RWPE2 (cell line): ENCODE results near the gene CHMP5.
A peak's percentile ranks its signal among the peaks of the same experiment; 100 is the strongest.

Experiments
- ATAC-seq: fragments of 200-7000 bp; cut with Tn5 transposase; 3 replicates; pipeline ENCODE4 v1.9.1; 2021; ENCODE audit warnings: low read depth
- DNase-seq: peaks from one replicate; pipeline ENCODE4 v3.0.0-alpha.2; 2020; ENCODE audit warnings: low spot score
- H3K27ac ChIP-seq: fragments of 450-650 bp; 2 replicates; pipeline ENCODE4 v1.5.1; 2017; ENCODE audit warnings: mild to moderate bottlenecking; ENCODE audit not compliant: poor library complexity, severe bottlenecking
- H3K27me3 ChIP-seq: fragments of 250-450 bp; sonication (Bioruptor Pico); 2 replicates; pipeline ENCODE4 v1.5.1; 2021; ENCODE audit warnings: mild to moderate bottlenecking, moderate library complexity; ENCODE audit not compliant: insufficient read depth, poor library complexity, severe bottlenecking
- H3K36me3 ChIP-seq: fragments of 250-450 bp; sonication (Bioruptor Pico); 2 replicates; pipeline ENCODE4 v1.5.1; 2020; ENCODE audit warnings: low read depth, mild to moderate bottlenecking, moderate library complexity
- H3K4me1 ChIP-seq: fragments of 250-450 bp; sonication (Bioruptor Pico); 2 replicates; pipeline ENCODE4 v1.5.1; 2021; ENCODE audit warnings: mild to moderate bottlenecking, moderate library complexity; ENCODE audit not compliant: insufficient read depth, poor library complexity, severe bottlenecking
- H3K4me3 ChIP-seq: fragments of 250-450 bp; sonication (Bioruptor Pico); 2 replicates; pipeline ENCODE4 v1.5.1; 2021; ENCODE audit warnings: mild to moderate bottlenecking, moderate library complexity; ENCODE audit not compliant: severe bottlenecking
- H3K9me3 ChIP-seq: fragments of 250-450 bp; sonication (Bioruptor Pico); 2 replicates; pipeline ENCODE4 v1.5.1; 2021; ENCODE audit warnings: mild to moderate bottlenecking, moderate library complexity; ENCODE audit not compliant: severe bottlenecking
- TF ChIP-seq, protein P1 (sequence below): fragments of 450-650 bp; IDR thresholded peaks from one replicate; pipeline ENCODE4 v1.5.1; 2017; ENCODE audit warnings: mild to moderate bottlenecking, moderate library complexity; ENCODE audit not compliant: poor library complexity, severe bottlenecking

Gene CHMP5

GRCh38 chr9:33233626-33234342 is 31.1 kb upstream of the CHMP5 start:
- peaks cover 50% of the 10 kb centered on the region for H3K4me1 ChIP-seq
- peak; percentile 99 for DNase-seq
- H3K27ac ChIP-seq: peak overlapping the region; percentile 79
- ATAC-seq: peak; percentile 79
- H3K36me3 ChIP-seq: no peaks in the 10 kb centered on the region
- no peaks in the 10 kb centered on the region for H3K27me3 ChIP-seq
- TF ChIP-seq, protein P1, sequence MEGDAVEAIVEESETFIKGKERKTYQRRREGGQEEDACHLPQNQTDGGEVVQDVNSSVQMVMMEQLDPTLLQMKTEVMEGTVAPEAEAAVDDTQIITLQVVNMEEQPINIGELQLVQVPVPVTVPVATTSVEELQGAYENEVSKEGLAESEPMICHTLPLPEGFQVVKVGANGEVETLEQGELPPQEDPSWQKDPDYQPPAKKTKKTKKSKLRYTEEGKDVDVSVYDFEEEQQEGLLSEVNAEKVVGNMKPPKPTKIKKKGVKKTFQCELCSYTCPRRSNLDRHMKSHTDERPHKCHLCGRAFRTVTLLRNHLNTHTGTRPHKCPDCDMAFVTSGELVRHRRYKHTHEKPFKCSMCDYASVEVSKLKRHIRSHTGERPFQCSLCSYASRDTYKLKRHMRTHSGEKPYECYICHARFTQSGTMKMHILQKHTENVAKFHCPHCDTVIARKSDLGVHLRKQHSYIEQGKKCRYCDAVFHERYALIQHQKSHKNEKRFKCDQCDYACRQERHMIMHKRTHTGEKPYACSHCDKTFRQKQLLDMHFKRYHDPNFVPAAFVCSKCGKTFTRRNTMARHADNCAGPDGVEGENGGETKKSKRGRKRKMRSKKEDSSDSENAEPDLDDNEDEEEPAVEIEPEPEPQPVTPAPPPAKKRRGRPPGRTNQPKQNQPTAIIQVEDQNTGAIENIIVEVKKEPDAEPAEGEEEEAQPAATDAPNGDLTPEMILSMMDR: no peak
- H3K9me3 ChIP-seq: no peaks in the 10 kb centered on the region
- H3K4me3 ChIP-seq: no peak overlapping the region

- Histone ChIP-seq H3K4me1 (peaks cover 43% of the 10 kb centered on the region), H3K9me3 (no peaks in the 10 kb centered on the region), H3K4me3 (no peak overlapping the region), H3K27ac (peak overlapping the region; percentile 79), H3K36me3 (no peaks in the 10 kb centered on the region), H3K27me3 (no peaks in the 10 kb centered on the region)
- no peak for DNase-seq
- 0 out of 3 replicates have a peak, but pooled peaks have one; percentile 8 for ATAC-seq
- TF ChIP-seq, protein P1: no peak
Measured at GRCh38 chr9:33234511-33235467, 30.1 kb upstream of the CHMP5 start.

DNA sequence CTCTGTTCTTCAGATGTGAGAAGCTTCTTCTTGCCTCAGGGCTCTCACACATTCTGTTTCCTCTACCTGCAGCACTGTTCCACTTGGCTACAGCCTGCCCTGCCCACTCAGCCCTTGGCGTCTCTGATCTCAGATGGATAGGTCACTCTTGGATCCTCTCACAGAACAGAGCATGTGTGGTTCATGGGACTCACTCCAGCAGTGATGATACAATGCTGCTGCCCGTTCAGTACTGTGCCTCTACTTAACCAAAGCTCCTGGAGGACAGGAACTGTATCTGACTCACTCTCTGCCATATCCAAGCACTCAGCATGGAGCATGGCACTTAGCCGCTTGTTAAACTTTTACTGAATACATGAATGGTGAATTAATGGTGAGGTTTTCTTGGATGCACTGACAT is 28.3 kb upstream of the CHMP5 start:
- no peaks in the 10 kb centered on the region for H3K27me3 ChIP-seq
- TF ChIP-seq, protein P1: no peak
- no peaks in the 10 kb centered on the region for H3K9me3 ChIP-seq
- no peak for DNase-seq
- no peak for ATAC-seq
- H3K4me3 ChIP-seq: no peak overlapping the region
- H3K4me1 ChIP-seq: peaks cover 25% of the 10 kb centered on the region
- H3K36me3 ChIP-seq: no peaks in the 10 kb centered on the region
- H3K27ac ChIP-seq: no peak overlapping the region

DNA sequence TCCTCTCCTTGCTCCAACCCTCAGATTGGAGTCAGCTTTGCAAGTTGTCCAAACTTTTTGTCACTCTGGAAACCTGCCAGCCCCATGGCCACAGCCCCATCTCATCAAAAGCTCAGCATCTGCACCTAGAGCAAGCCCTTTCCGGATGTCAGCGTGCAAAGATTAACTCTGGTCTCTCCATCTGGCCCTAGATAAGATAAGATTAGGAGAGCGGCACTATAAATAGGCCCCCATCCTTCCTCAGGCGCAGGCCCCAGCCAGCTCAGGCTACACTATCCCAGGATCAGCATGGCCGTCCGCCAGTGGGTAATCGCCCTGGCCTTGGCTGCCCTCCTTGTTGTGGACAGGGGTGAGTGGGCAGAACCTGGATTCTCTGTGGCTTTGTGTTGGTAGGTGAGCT is 24.9 kb upstream of the CHMP5 start, which contains the start of gene SPINK4:
TSS of gene SPINK4 (plus strand) at position 247 of the 400 bp plus-strand sequence. CDS start at position 289, 42 bp downstream.
- Histone ChIP-seq H3K9me3 (no peaks in the 10 kb centered on the region), H3K4me1 (peaks cover 2% of the 10 kb centered on the region), H3K27me3 (no peaks in the 10 kb centered on the region), H3K36me3 (no peaks in the 10 kb centered on the region), H3K27ac (no peak within 1 kb of the TSS), H3K4me3 (no peak within 1 kb of the TSS)
- TF ChIP-seq, protein P1: no peak
- DNase-seq (no peak), ATAC-seq (no peak)
